GM21447 (cell line): ENCODE data around the gene BRMS1.
"Not testable (repeated sequence)": the region's sequence is repeated elsewhere in the genome, so short reads cannot be mapped to it uniquely, and the experiment has no call there.

Source experiments
- ATAC-seq: cut with Tn5 transposase; IDR thresholded peaks from one replicate; pipeline ENCODE4 v1.9.1; 2021; ENCODE audit not compliant: unreplicated experiment

The BRMS1 gene

DNA sequence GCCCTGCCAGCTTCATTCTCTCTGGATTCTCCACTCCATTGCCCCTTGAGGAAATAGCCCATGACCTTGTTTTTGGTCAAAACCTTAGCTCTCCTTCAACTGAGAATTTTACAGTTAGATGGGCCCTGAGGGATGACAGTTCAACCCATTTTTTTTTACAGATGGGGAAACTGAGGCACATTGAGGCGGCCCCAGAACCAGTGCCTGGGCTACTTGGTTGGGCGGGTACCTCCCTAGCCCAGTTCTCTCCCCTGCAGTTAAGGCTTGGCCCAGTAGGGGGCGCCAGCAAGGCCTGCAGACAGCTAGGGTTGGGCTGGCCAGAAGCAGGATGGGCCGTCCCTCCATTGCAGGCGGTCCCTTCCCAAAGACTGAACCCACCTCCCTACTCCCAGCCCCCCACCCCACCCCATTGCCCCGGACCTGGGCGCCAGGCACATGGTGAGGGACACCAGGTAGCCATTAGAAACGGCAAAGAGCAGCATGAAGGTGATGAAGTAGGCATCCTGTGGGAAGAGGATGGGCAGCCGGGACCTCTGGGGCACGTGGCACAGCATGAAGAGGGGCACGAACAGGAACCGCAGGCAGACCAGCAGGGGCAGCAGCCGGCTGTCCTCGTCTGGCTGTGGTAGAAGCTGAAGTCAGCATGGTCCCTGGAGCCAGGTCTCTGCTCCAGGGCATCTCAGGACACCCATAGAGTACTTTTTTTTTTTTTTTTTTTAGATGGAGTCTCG is 19.1 kb upstream of the BRMS1 start:
- no peak for ATAC-seq

DNA sequence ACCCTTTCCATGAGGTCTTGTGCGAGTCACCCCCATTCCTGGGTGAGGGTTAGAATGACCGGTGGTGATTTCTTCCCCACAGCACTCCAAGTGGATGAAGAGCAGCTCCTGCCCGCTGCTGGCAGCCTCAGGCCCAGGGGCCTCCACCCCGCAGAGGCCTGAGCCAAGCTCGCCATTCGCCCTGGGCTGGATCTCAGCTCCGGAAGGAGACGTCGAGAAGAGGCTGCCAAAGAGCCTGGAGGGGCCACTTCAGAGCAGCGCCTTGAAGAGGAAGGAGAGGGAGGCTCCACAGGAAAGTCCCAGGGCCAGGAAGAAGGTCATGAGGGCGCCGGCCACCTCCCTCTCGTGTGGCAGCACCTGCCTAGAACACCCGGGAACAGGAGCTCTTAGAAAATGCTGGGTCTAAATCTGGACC is 18.3 kb upstream of the BRMS1 start:
- ATAC-seq = no peak

DNA sequence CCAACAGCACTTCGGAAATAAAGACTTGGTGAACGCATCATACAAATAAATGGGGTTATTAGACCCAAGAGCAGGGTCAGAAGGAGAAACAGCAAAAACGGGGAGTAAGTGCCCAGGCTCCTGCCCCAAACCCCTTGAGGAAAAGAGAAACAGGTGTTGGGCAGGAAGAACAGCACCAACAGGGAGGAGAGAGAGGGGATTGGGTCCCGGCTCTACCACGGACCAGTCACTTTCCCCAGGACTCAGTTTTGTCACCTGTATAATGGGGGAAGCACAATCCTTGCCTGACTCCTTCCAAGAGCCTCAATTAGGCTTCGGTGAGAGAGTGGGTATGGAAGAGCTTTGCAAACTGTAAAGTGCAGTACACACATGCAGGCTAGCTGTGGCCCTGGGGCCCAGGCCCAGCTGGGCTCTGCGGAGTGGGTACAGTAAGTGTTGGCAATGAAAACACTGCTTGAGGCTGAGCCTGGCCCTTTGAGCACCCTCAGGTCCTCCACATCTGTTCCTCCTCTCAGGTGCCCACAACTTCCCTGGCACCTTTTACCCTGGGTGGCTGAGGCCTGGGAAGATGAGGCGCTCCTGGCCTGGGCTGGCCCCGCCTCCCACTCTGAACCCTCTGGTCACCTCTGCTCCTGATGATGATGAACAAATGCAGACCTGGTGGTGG is 17.7 kb upstream of the BRMS1 start:
- ATAC-seq = no peak

DNA sequence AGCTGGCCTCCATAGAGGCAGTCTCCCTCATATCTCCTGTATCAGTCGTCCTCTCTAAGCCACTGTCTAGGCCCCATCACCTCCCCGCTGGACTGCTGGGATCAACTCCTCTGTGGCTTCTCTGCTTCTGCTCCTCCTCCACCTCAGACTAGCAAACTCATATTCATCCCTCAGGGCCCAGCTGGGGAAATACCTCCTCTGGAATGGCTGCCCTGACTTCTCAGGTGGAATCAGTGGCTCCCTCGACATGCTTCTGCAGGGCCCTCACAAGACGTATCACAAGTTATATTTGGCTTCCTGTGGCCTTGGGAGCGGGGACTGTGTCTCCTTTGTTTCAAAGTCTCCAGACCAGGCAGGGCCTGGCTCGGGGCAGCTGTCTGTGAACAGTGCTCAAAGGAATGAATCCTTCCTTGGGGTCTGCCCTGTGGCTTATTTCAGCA is 16.6 kb upstream of the BRMS1 start:
- no peak for ATAC-seq

DNA sequence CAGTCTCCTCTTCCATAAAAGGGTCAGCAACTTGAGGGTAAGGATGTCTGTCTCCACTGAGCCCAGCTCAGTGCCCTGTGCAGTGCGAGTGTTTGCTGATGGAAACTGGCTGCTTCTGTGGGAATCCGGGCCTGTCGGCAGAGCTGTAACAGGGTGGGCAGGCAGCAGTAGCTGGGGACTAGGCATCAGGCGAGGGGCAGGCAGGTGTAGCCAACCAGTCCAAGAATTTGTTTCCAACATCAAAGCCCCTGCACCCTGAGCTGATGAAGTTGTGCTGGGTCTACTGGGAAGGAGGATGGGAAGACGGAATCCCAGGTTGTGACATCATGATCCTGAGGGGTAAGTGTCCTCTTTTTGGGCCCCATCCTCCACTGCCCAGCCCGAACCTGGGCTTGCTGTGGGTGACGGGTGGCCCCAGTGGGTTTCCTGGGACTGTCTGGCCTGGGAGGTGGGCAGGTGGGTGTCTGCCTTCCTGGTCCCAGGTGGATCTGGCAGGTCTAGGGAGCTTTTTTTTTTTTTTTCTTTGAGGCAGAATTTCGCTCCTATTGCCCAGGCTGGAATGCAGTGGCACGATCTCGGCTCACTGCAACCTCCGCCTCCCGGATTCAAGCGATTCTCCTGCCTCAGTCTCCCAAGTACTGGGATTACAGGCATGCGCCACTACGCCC is 15.6 kb upstream of the BRMS1 start:
- ATAC-seq = no peak

DNA sequence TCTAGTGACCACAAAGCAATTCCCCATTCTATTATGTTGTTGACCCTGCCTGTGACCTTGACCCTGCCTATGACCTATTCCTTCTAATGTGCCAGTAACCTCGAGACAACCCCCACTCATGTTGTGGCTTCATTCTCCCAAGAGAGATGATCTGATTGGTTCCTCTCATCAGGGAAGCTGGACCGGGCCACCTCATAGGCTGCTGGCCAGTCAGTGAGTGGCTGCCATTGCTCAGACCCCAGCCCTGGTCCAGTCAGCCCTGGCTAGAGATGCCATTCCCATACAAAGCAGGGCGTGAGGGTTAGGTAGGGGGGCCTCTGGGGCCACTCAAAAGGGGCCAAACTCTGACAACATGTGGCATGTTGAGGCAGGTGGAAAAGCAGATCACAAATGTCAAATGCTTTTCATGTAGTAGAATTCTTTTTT is 14.8 kb upstream of the BRMS1 start:
- no peak for ATAC-seq

DNA sequence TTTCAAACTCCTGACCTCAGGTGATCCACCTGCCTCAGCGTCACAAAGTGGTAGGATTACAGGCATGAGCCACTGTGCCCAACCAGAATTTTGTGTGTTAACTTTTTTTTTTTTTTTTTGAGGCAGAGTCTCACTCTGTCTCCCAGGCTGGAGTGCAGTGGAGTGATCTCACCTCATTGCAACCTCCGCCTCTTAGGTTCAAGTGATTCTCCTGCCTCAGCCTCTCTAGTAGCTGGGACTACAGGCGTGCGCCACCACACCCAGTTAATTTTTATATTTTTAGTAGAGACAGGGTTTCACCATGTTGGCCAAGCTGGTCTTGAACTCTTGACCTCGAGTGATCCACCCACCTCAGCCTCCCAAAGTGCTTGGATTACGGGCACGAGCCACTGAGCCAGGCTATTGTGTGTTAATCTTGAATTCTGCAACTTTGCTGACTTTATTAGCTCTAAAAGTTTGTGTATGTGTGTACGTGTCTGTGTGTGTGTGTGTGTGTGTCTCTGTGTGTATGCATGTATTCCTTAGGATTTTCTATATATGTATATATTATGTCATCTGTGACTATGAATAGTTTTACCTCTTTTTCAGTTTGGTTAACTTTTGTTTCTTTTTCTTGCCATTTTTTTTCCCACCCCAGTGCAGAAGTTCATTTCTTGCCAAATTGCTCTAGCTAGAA is 5.8 kb upstream of the BRMS1 start:
- ATAC-seq = not testable (repeated sequence)

DNA sequence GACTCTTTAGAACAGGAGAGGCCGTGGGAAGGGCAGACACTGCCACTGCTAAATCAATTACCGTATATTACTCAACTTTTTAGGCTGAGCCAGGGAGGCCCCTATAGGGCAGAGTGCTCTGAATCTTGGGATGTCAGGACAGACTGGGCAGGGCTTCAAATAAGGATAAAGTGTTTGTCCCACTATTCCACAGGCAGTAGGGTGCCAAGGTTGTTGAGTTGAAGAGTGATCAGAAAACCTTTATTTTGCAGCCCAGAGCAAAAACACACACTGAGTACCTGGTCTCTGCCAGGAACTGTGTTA is 4.1 kb upstream of the BRMS1 start:
- no peak for ATAC-seq

DNA sequence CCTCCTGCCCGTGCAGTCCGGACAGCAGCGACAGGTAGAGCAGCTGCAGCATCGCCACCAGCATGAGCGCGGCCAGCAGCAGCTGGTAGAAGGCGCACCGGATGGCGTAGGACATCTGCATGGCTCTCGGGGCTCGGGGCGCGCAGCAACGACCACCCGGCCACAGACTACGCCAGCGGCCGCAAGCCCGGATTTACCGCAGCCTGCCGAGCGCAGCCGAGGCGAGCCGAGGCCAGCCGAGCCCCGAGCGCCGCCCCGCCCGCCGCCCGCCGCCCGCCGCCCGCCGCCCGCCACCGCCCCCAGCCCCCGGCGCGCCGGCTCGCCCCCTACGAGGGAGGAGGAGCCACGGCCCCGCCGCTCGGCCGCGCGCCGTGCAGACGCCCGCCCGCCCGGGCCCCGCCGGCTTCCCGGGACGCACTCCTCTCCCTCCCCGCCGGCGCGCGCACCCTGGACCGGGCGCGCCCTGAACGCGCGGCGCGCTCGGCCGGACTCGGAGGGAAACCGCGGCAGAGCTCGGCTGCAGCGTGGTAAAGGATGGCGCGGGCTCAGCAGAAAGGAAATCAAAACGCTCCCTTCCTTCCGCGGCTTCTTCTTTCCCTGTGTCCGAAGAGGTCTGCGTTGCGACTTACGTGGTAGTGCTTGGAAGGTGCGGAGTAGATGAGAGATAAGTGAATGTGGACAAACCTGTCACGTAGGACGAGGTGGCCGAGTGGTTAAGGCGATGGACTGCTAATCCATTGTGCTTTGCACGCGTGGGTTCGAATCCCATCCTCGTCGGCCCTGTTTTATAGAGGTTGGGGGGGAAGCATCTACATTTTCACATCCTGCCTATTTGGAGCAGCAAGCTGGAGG is 2.7 kb upstream of the BRMS1 start, which contains the start of gene B4GAT1:
TSS of gene B4GAT1 (minus strand) at position 205 of the 852 bp plus-strand sequence. CDS start at position 121, 84 bp downstream.
- ATAC-seq = peak; percentile 38

DNA sequence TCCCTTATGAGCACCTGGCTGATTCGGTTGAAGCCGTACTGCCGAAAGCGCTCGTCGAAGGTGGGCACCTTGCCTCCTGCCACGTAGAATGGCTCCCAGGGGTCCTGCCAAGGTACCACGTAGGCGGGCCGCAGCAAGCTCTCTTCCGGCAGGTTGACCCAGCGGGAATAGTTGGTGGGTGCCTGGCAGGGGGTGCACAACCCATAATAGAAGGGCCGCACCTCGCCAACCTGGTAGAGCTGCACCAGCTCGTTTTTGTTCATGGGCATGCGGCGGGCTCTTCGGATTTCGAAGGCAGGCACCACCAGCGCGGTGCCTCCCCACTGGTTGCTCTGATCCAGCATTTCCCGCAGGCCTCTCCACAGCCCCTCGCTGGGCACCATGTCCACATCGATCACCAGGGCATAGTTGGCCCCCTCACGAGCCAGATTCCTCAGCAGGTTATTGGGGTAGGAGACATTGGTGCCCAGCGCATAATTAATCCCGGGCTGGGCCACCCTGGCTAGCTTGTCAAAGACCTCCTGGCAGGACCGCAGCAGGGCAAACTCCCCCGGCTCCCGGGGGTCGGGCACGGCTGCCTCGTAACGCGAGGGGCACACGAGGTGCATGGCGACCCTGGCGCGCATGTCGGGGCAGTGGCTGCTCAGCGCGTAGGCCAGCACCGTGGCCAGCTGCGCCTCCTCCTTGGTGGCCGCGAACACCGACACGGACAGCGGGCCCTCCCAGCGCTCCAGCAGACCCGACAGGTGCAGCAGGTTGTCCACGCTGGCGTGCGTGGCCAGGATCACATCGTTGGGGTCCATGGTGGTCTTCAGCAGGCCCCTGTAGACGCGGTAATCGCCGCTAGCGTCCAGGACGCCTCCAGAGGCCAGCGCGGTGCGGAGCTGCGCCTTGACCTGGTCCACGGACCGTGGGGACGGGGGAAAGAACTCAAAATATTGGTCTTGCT is 1.8 kb upstream of the BRMS1 start:
- ATAC-seq = no peak

DNA sequence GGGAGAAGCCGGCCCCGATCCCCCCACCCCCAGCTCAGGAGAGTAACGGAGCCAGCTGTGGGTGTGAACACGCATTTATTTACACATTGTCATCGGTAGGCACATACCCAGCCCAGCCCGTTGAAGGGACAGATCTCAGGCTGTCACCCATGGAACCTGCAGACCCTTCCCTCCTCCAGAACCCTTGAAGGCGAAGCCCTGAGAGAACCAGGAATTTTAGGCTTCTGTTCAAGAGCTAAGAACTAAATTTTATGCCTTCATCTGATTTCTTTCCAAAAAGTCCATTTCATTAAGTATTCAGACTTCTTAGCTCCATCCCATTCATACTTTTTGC is 379 bp upstream of the BRMS1 start:
- no peak for ATAC-seq

DNA sequence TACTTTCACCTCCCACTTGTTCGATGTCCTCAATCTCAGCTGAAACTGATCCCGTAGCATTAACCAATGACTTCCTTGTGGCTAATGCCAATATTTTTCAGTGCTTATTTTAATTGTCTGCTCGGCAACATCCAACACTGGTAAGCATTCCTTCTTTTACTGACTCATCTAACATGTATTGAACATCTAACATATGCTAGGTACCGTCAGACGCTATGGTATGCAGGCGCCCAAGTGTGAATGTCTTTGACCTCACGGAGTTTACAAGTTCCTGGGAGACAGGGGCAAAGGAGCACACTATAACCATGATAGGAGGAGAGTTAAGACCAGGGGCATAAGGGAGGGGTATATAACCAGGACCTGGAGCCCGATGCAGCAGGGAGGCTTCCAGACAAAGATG is 1.7 kb downstream of the BRMS1 start:
- no peak for ATAC-seq

DNA sequence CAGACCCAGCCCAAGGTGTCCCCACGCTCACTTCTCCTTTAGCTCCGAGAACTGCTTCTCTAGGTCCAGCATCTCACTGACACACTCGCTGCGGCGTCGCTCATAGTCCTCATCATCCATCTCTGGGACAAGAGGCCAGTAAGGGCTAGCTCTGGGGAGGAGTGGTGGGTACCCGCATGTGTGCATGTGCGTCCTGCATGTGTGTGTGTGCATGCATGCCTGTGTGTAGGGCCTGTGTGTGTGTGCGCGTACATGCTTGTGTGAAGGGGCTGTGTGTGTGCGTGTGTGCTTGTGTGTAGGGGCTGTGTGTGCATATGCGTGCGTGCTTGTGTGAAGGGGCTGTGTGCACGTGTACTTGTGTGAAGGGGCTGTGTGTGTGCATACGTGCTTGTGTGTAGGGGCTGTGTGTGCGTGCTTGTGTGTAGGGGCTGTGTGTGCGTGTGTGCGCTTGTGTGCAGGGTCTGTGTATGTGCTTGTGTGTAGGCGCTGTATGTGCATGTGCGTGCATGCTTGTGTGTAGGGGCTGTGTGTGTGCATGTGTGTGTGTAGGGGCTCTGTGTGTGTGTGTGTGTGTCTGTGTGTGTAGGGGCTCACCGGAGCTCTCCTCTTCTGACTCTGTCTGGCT is 3.3 kb downstream of the BRMS1 start:
- no peak for ATAC-seq

DNA sequence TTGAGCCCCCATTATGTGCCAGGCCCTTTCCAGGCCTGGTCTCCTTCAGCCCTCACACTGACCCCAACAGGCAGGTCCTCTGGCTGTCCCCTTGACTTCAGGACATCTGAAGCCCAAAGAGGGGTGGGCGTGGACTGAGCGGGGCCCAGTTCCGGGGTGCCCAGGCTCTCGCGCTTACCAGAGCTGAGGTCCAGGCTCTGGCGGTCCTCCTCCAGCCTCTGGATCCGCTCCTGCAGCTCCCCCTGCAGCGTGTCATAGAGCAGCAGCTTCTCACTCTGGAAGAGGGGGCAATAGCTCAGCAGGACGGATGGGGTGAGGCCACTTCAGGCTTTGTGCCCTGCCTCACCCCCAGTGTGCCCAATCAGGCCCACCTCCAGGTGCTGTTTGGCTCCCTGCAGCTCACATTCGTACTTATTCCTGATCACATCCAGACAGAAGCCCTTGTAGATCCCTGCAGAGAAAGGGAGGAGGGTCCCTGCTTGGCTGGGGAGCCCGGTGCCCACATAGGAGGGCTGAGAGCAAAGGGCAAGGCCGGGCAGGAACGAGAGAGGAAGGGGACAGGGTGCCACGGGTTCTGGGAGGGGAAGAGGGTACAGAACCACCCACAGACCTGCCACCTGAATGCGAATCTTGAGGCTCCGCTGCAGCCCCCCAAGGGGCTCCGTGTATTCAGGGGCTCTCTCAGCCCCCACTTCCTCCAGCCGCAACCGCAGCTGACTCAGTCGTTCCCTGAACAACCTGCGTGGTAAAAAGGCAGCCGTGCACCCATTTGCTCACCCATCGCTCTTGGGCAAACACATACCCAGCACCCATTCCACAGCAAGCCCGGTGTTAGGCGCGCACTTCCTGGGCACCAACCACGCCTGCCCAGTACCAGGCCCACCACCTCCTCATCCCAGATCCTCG is 4.1 kb downstream of the BRMS1 start:
- ATAC-seq = no peak

DNA sequence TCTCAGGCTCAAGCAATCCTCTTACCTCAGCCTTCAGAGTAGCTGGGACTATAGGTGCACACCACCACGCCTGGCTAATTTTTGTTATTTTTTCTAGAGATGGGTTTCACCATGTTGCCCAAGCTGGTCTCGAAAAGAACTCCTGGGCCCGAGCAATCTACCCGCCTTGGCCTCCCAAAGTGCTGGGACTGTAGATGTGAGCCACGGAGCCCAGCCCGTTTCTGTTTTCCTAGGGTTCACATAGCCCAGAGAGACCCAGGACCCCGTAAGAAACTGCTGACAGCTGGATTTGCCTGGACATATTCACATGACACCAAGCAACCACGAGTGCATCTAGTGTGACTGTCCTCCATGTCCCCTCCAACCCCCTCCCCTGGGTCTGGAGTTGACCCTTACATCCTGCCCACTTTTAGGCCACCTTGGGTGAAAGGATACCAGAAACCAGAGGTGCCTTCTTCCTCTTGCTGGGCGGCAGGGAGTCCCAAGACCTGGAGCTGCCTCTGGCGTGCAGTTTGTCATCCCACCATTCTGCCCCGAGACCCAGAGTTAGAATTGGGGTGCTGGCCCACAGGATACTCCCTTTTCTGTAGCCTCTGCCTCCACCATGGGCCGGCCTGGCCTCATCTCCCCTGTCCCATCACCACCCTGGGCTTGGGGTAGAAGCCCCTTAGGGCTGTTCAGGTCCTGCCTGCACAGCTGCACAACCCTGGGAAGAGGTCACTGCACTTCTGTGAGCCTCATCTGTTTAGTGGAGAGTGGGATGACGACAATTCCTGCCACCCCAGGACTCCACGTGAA is 5.0 kb downstream of the BRMS1 start:
- ATAC-seq = no peak

DNA sequence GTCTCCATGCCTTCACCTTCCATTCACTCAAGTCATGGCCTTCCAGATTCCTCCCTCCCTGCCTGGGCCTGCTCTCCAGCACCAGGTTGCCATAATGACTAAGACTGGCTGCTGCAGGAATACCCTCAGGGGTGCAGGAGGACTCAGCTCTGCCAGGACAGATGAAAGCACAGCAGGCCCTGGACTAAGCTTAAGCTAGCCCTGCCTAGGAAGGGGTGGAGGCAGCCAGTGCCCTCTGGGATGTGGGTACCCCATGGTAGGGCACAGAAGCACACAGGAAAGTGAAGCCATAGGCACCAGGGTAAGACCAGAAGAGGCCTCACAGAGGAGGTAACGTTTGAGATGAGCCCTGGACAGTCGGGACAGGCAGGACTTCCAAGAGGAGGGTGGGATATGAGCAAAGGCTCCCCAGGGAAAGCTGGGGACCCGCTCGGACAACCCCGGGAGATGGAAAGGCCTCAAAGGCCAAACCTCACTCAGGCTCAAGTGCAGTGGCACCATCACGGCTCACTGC is 5.7 kb downstream of the BRMS1 start:
- no peak for ATAC-seq
